Stomach (tissue), 4 donors: ENCODE data around the gene KIF2A.

ENCODE experiments used
- CTCF ChIP-seq, 7 experiments: fragments of 450-650 bp in 4 of 7; fragments of 200-600 bp in 3 of 7; sonication (generic) in 3 of 7; IDR thresholded peaks; one replicate each; pipeline ENCODE4 v1.5.1; 2016 to 2019; ENCODE audit warnings: antibody characterized with exemption in 7 of 7, control low read depth in 2 of 7, mild to moderate bottlenecking in 1 of 7
- EP300 ChIP-seq: sonication (generic); formaldehyde crosslinking; IDR thresholded peaks from one replicate; pipeline ENCODE4 v1.6.1; 2017; ENCODE audit warnings: antibody characterized with exemption
- POLR2A ChIP-seq, 4 donors: fragments of 450-650 bp; IDR thresholded peaks; one replicate each; pipeline ENCODE4 v1.6.1; 2016; ENCODE audit warnings: antibody characterized with exemption in 4 of 4, control low read depth in 2 of 4, mild to moderate bottlenecking in 1 of 4, moderate library complexity in 1 of 4

DNA sequence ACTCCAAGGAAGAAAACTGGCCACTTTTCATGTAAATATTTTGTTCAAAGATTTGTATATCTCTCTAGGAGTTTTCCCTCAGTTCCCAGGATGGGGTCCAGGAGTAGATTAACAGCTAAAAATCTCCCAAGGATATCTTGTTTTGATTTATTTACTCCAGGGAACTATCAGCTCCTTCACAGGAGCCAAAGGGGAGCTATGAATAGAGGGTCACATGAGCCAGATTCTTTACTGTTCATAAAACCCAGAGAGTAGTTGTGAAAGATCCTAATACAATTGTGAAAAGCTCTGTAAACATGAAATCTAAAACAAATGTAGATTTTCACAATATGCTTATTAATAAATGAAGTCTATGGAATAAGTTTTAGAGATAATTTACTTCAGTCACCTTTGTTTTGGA is 80.8 kb downstream of the KIF2A start:
- TF ChIP-seq EP300 (no peak), CTCF (IDR thresholded peaks at IDR 0.05) (no peak), POLR2A (IDR thresholded peaks at IDR 0.05) (no peak)
